ENCODE measurements around the gene THSD7B. TPM values are rescaled to one million over a fixed set of nuclear protein-coding genes. Genes with fewer than 3 reads are reported as not detected.

THSD7B gene
- total and polyA plus RNA-seq, 2 experiments from 2014 or later: 0.86 to 3.8 TPM

DNA sequence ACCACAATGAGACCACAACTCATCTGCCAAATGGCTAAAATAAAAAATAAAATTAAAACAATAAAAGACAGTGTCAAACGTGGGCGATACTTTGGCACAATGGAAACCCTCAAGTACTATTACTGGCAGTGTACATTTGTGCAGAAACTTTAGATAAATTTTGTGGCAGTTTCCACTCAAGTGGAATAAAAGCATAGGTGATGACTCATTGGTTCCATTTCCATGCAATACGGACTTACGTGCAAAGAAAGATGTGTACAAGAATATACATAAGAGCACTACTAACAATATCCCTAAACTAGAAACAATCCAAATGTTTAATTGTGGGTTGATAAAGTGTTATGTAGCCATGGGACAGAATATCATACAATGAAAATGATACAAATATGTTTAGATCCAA, 940.0 kb downstream of the THSD7B start (continued):
- TF ChIP-seq ZNF462 (CRISPR knock-in tag; IDR thresholded peaks at IDR 0.05) (no peak), JUNB (IDR thresholded peaks at IDR 0.05; ENCODE audit: unreplicated experiment) (no peak)
- TF ChIP-seq, protein P1, sequence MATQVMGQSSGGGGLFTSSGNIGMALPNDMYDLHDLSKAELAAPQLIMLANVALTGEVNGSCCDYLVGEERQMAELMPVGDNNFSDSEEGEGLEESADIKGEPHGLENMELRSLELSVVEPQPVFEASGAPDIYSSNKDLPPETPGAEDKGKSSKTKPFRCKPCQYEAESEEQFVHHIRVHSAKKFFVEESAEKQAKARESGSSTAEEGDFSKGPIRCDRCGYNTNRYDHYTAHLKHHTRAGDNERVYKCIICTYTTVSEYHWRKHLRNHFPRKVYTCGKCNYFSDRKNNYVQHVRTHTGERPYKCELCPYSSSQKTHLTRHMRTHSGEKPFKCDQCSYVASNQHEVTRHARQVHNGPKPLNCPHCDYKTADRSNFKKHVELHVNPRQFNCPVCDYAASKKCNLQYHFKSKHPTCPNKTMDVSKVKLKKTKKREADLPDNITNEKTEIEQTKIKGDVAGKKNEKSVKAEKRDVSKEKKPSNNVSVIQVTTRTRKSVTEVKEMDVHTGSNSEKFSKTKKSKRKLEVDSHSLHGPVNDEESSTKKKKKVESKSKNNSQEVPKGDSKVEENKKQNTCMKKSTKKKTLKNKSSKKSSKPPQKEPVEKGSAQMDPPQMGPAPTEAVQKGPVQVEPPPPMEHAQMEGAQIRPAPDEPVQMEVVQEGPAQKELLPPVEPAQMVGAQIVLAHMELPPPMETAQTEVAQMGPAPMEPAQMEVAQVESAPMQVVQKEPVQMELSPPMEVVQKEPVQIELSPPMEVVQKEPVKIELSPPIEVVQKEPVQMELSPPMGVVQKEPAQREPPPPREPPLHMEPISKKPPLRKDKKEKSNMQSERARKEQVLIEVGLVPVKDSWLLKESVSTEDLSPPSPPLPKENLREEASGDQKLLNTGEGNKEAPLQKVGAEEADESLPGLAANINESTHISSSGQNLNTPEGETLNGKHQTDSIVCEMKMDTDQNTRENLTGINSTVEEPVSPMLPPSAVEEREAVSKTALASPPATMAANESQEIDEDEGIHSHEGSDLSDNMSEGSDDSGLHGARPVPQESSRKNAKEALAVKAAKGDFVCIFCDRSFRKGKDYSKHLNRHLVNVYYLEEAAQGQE (IDR thresholded peaks at IDR 0.05; ENCODE audit: unreplicated experiment): no peak

GRCh38 chr2:137706786-137707613, 941.7 kb downstream of the THSD7B start:
- no peaks in the 10 kb centered on the region for H3K4me1 ChIP-seq (ENCODE audit: insufficient read depth)
- H3K27ac ChIP-seq (ENCODE audit: low read depth): no peak overlapping the region
- ATAC-seq (no peak), DNase-seq (ENCODE audit: low spot score) (no peak)
- H3K36me3 Mint-ChIP-seq (ENCODE audit: low read depth): peaks cover 4% of the 10 kb centered on the region; the same call in 1 of the 3 replicates
- no peaks in the 10 kb centered on the region for H3F3A ChIP-seq (replicated peaks; ENCODE audit: low read depth)
- no peak overlapping the region for H3K4me3 Mint-ChIP-seq
- no peaks in the 10 kb centered on the region for H3K4me1 Mint-ChIP-seq
- TF ChIP-seq ZNF331 (CRISPR knock-in tag; IDR thresholded peaks at IDR 0.05; ENCODE audit: low read depth): no peak
- no peak for TF ChIP-seq POLR2AphosphoS5 (IDR thresholded peaks at IDR 0.05; ENCODE audit: low read depth)
- TF ChIP-seq, protein P2, sequence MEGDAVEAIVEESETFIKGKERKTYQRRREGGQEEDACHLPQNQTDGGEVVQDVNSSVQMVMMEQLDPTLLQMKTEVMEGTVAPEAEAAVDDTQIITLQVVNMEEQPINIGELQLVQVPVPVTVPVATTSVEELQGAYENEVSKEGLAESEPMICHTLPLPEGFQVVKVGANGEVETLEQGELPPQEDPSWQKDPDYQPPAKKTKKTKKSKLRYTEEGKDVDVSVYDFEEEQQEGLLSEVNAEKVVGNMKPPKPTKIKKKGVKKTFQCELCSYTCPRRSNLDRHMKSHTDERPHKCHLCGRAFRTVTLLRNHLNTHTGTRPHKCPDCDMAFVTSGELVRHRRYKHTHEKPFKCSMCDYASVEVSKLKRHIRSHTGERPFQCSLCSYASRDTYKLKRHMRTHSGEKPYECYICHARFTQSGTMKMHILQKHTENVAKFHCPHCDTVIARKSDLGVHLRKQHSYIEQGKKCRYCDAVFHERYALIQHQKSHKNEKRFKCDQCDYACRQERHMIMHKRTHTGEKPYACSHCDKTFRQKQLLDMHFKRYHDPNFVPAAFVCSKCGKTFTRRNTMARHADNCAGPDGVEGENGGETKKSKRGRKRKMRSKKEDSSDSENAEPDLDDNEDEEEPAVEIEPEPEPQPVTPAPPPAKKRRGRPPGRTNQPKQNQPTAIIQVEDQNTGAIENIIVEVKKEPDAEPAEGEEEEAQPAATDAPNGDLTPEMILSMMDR (conservative IDR thresholded peaks at IDR 0.05; ENCODE audit: low read depth in 2 of 2): no peak
- no peak for TF ChIP-seq ETS1 (IDR thresholded peaks at IDR 0.05)
- TF ChIP-seq EZH2 (IDR thresholded peaks at IDR 0.05; ENCODE audit: low read depth, unreplicated experiment): no peak
- H3K27me3 Mint-ChIP-seq (ENCODE audit: insufficient read depth, low read depth, poor library complexity): no peaks in the 10 kb centered on the region
- no peaks in the 10 kb centered on the region for H4K20me1 ChIP-seq (replicated peaks; ENCODE audit: insufficient read depth)
- no peak overlapping the region for H2AFZ ChIP-seq
- no peak overlapping the region for H3K4me2 ChIP-seq
- peaks cover 8% of the 10 kb centered on the region; the same call in 2 of the 3 replicates for H3K9me3 Mint-ChIP-seq
- no peaks in the 10 kb centered on the region for H3K9me2 ChIP-seq (ENCODE audit: insufficient read depth)
- H3K4me3 ChIP-seq: no peak overlapping the region
- H3K27me3 ChIP-seq (ENCODE audit: insufficient read depth): no peaks in the 10 kb centered on the region
- H3K36me3 ChIP-seq (ENCODE audit: insufficient read depth): no peaks in the 10 kb centered on the region
- H3K79me2 ChIP-seq (replicated peaks; ENCODE audit: insufficient read depth): no peaks in the 10 kb centered on the region
- no peak overlapping the region for H3K27ac Mint-ChIP-seq
